Measurements from ENCODE around the gene ZDHHC15.
"Not testable (repeated sequence)": the region's sequence is repeated elsewhere in the genome, so short reads cannot be mapped to it uniquely, and the experiment has no call there.

The ZDHHC15 gene

GRCh38 chrX:75366861-75367260 is 156.0 kb downstream of the ZDHHC15 start:
- no peak overlapping the region for H3K4me3 ChIP-seq (ENCODE audit: low read length)
- no peaks in the 10 kb centered on the region for H3K36me3 ChIP-seq (ENCODE audit: insufficient read depth, low read length)
- no peak overlapping the region for H3K27ac ChIP-seq (ENCODE audit: low read depth, low read length)
- H3K9me3 ChIP-seq (ENCODE audit: insufficient read depth, low read depth, low read length) = peaks cover 7% of the 10 kb centered on the region; the same call in 1 of the 2 replicates
- no peaks in the 10 kb centered on the region for H3K27me3 ChIP-seq (ENCODE audit: insufficient read depth, low read length)
- no peak overlapping the region for H3K9ac ChIP-seq (ENCODE audit: low read depth, low read length)
- no peaks in the 10 kb centered on the region for H3K4me1 ChIP-seq (ENCODE audit: insufficient read depth, low read length)
- WGBS = 94% methylated on average over 2 of the region's 2 CpGs

GRCh38 chrX:75365243-75365975 is 157.4 kb downstream of the ZDHHC15 start:
- H3K27ac ChIP-seq (ENCODE audit: low read depth, low read length) = no peak overlapping the region
- H3K9ac ChIP-seq (ENCODE audit: low read depth, low read length) = no peak overlapping the region
- no peaks in the 10 kb centered on the region for H3K27me3 ChIP-seq (ENCODE audit: insufficient read depth, low read length)
- 100% methylated on average over 1 of the region's 1 CpG for WGBS
- peaks cover 11% of the 10 kb centered on the region for H3K9me3 ChIP-seq (ENCODE audit: insufficient read depth, low read depth, low read length)
- no peaks in the 10 kb centered on the region for H3K4me1 ChIP-seq (ENCODE audit: insufficient read depth, low read length)
- H3K4me3 ChIP-seq (ENCODE audit: low read length) = no peak overlapping the region
- no peaks in the 10 kb centered on the region for H3K36me3 ChIP-seq (ENCODE audit: insufficient read depth, low read length)

- H3K4me3 ChIP-seq (ENCODE audit: low read length) = no peak overlapping the region
- no peak overlapping the region for H3K27ac ChIP-seq (ENCODE audit: low read depth, low read length)
- no peaks in the 10 kb centered on the region for H3K4me1 ChIP-seq (ENCODE audit: insufficient read depth, low read length)
- peaks cover 11% of the 10 kb centered on the region for H3K9me3 ChIP-seq (ENCODE audit: insufficient read depth, low read depth, low read length)
- no peaks in the 10 kb centered on the region for H3K27me3 ChIP-seq (ENCODE audit: insufficient read depth, low read length)
- no peak overlapping the region for H3K9ac ChIP-seq (ENCODE audit: low read depth, low read length)
- H3K36me3 ChIP-seq (ENCODE audit: insufficient read depth, low read length) = no peaks in the 10 kb centered on the region
Measured at GRCh38 chrX:75361788-75362187, 161.0 kb downstream of the ZDHHC15 start.

GRCh38 chrX:75348601-75349000 is 174.2 kb downstream of the ZDHHC15 start:
- not testable (repeated sequence) for H3K4me3 ChIP-seq (ENCODE audit: low read length); H3K4me1 ChIP-seq (ENCODE audit: insufficient read depth, low read length); H3K9ac ChIP-seq (ENCODE audit: low read depth, low read length); H3K36me3 ChIP-seq (ENCODE audit: insufficient read depth, low read length); H3K27ac ChIP-seq (ENCODE audit: low read depth, low read length); H3K9me3 ChIP-seq (ENCODE audit: insufficient read depth, low read depth, low read length); H3K27me3 ChIP-seq (ENCODE audit: insufficient read depth, low read length)

GRCh38 chrX:75337525-75337924 is 185.3 kb downstream of the ZDHHC15 start:
- Histone ChIP-seq H3K9me3 (ENCODE audit: insufficient read depth, low read depth, low read length) (peaks cover 10% of the 10 kb centered on the region; the same call in 1 of the 2 replicates), H3K4me1 (ENCODE audit: insufficient read depth, low read length) (no peaks in the 10 kb centered on the region), H3K27ac (ENCODE audit: low read depth, low read length) (no peak overlapping the region), H3K4me3 (ENCODE audit: low read length) (no peak overlapping the region), H3K9ac (ENCODE audit: low read depth, low read length) (no peak overlapping the region), H3K27me3 (ENCODE audit: insufficient read depth, low read length) (no peaks in the 10 kb centered on the region), H3K36me3 (ENCODE audit: insufficient read depth, low read length) (no peaks in the 10 kb centered on the region)
- 47% methylated on average over 2 of the region's 2 CpGs for WGBS

GRCh38 chrX:75335127-75335458 is 187.7 kb downstream of the ZDHHC15 start:
- no peak overlapping the region for H3K27ac ChIP-seq (ENCODE audit: low read depth, low read length)
- 92% methylated on average over 19 of the region's 19 CpGs for WGBS
- no peaks in the 10 kb centered on the region for H3K36me3 ChIP-seq (ENCODE audit: insufficient read depth, low read length)
- no peaks in the 10 kb centered on the region for H3K4me1 ChIP-seq (ENCODE audit: insufficient read depth, low read length)
- no peaks in the 10 kb centered on the region for H3K27me3 ChIP-seq (ENCODE audit: insufficient read depth, low read length)
- H3K9me3 ChIP-seq (ENCODE audit: insufficient read depth, low read depth, low read length) = peaks cover 24% of the 10 kb centered on the region; the same call in 1 of the 2 replicates
- no peak overlapping the region for H3K4me3 ChIP-seq (ENCODE audit: low read length)
- no peak overlapping the region for H3K9ac ChIP-seq (ENCODE audit: low read depth, low read length)

- not testable (repeated sequence) for H3K27me3 ChIP-seq (ENCODE audit: insufficient read depth, low read length); H3K27ac ChIP-seq (ENCODE audit: low read depth, low read length); H3K36me3 ChIP-seq (ENCODE audit: insufficient read depth, low read length); H3K4me3 ChIP-seq (ENCODE audit: low read length); H3K4me1 ChIP-seq (ENCODE audit: insufficient read depth, low read length); H3K9ac ChIP-seq (ENCODE audit: low read depth, low read length)
- 96% methylated on average over 39 of the region's 41 CpGs for WGBS
- peaks cover 26% of the 10 kb centered on the region; the same call in 1 of the 2 replicates for H3K9me3 ChIP-seq (ENCODE audit: insufficient read depth, low read depth, low read length)
Measured at GRCh38 chrX:75334407-75335126, 188.3 kb downstream of the ZDHHC15 start.

GRCh38 chrX:75327607-75328006 is 195.2 kb downstream of the ZDHHC15 start:
- WGBS = 97% methylated on average over 16 of the region's 16 CpGs
- H3K27ac ChIP-seq (ENCODE audit: low read depth, low read length) = no peak overlapping the region
- peaks cover 16% of the 10 kb centered on the region for H3K36me3 ChIP-seq (ENCODE audit: insufficient read depth, low read length)
- no peaks in the 10 kb centered on the region for H3K27me3 ChIP-seq (ENCODE audit: insufficient read depth, low read length)
- H3K9me3 ChIP-seq (ENCODE audit: insufficient read depth, low read depth, low read length) = peaks cover 23% of the 10 kb centered on the region; the same call in 1 of the 2 replicates
- no peak overlapping the region for H3K4me3 ChIP-seq (ENCODE audit: low read length)
- H3K9ac ChIP-seq (ENCODE audit: low read depth, low read length) = no peak overlapping the region
- no peaks in the 10 kb centered on the region for H3K4me1 ChIP-seq (ENCODE audit: insufficient read depth, low read length)
